Hepatocyte (in vitro differentiated cells): Measurements from ENCODE around the gene C22orf23. TPM values are rescaled to one million over a fixed set of nuclear protein-coding genes. Genes with fewer than 3 reads are reported as not detected.

ENCODE experiments used
- DNase-seq: peaks from one replicate; pipeline ENCODE4 v3.0.0-alpha.2; 2016; ENCODE audit warnings: low spot score
- H2AFZ ChIP-seq: fragments of 200-600 bp; sonication (generic); 2 replicates; pipeline ENCODE4 v1.6.0; 2016; ENCODE audit warnings: antibody characterized with exemption, mild to moderate bottlenecking
- H3K27ac ChIP-seq: fragments of 200-600 bp; sonication (generic); 2 replicates; pipeline ENCODE4 v1.5.1; 2016; ENCODE audit warnings: mild to moderate bottlenecking
- H3K27me3 ChIP-seq: fragments of 200-600 bp; sonication (generic); 2 replicates; pipeline ENCODE4 v1.6.1; 2016
- H3K36me3 ChIP-seq: fragments of 200-600 bp; sonication (generic); replicated peaks from 2 replicates; pipeline ENCODE4 v1.5.1; 2016; ENCODE audit warnings: low read depth; ENCODE audit not compliant: insufficient read depth
- H3K4me1 ChIP-seq: fragments of 200-600 bp; sonication (generic); 2 replicates; pipeline ENCODE4 v1.5.1; 2016; ENCODE audit warnings: mild to moderate bottlenecking, moderate library complexity; ENCODE audit not compliant: insufficient read depth
- H3K4me2 ChIP-seq: fragments of 200-600 bp; sonication (generic); 2 replicates; pipeline ENCODE4 v1.6.0; 2016
- H3K4me3 ChIP-seq: fragments of 200-600 bp; sonication (generic); 2 replicates; pipeline ENCODE4 v1.5.1; 2016; ENCODE audit warnings: mild to moderate bottlenecking
- H3K79me2 ChIP-seq: fragments of 200-600 bp; sonication (generic); 2 replicates; pipeline ENCODE4 v1.6.0; 2017; ENCODE audit warnings: mild to moderate bottlenecking
- H3K9me2 ChIP-seq: fragments of 200-600 bp; sonication (generic); replicated peaks from 2 replicates; pipeline ENCODE4 v1.6.0; 2017; ENCODE audit warnings: mild to moderate bottlenecking; ENCODE audit not compliant: insufficient read depth
- H3K9me3 ChIP-seq: fragments of 200-600 bp; sonication (generic); 2 replicates; pipeline ENCODE4 v1.5.1; 2016; ENCODE audit warnings: low read depth, mild to moderate bottlenecking
- H4K20me1 ChIP-seq: fragments of 200-600 bp; sonication (generic); 2 replicates; pipeline ENCODE4 v1.6.0; 2016; ENCODE audit warnings: mild to moderate bottlenecking; ENCODE audit not compliant: insufficient read depth, poor library complexity, severe bottlenecking
- EZH2 ChIP-seq: fragments of 200-600 bp; sonication (generic); IDR thresholded peaks from 2 replicates; pipeline ENCODE4 v1.6.1; 2016; ENCODE audit warnings: antibody characterized with exemption, mild to moderate bottlenecking, borderline replicate concordance
- EZH2phosphoT487 ChIP-seq: fragments of 200-600 bp; sonication (generic); IDR thresholded peaks from one replicate; pipeline ENCODE4 v1.6.1; 2018; ENCODE audit warnings: antibody characterized with exemption, mild to moderate bottlenecking, low read depth, moderate library complexity; ENCODE audit not compliant: unreplicated experiment, severe bottlenecking
- WGBS: methylation state at CpG from one replicate; pipeline ENCODE4 v1.1.6; 2016; ENCODE audit warnings: low lambda C conversion rate; ENCODE audit errors: missing lambda C conversion rate; 5-methylcytosine and 5-hydroxymethylcytosine counted together
- polyA plus RNA-seq: library from polyadenylated mRNA; unstranded; fragments of >200 nt; fragmentation: Nextera tagmentation; extraction: Ambion mirVana; gene quantifications from 2 replicates; pipeline ENCODE4 v1.2.1, GENCODE V29; 2016
- total RNA-seq: library from RNA; depleted of rRNA; stranded (reverse); fragments of >200 nt; gene quantifications from 2 replicates; pipeline ENCODE4 v1.2.3, GENCODE V29; 2014
- TF ChIP-seq, protein P1 (sequence below): fragments of 200-600 bp; sonication (generic); IDR thresholded peaks from 2 replicates; pipeline ENCODE4 v1.5.1; 2016; ENCODE audit warnings: antibody characterized with exemption, mild to moderate bottlenecking; ENCODE audit not compliant: poor library complexity

C22orf23 gene
- total and polyA plus RNA-seq, 2 experiments from 2014 or later, result 0.29 to 0.30 TPM

DNA sequence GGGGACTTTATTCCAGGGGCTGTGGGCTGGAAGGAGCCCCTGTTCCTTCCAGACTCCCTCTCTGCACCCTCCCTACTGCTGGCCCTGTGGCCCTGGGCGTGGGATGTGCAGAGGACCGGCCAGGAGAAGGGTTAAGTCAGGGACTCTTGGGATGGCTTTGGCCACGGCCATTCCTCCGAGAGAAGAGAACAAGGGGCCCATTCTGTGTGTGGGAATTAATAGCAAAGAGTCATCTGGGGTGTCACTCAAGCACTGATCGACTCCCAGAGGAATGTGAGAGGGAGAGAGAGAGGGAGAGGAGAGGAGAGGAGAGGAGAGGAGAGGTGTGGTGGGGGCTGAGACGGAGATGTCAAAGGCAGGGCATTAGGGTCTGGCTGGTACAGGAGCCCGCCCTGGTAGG lies 45.1 kb upstream of the C22orf23 start:
- Histone ChIP-seq H3K27me3 (no peaks in the 10 kb centered on the region), H3K9me2 (no peaks in the 10 kb centered on the region), H3K4me3 (no peak overlapping the region), H3K27ac (no peak overlapping the region), H3K79me2 (no peaks in the 10 kb centered on the region), H3K4me1 (no peaks in the 10 kb centered on the region), H3K9me3 (no peaks in the 10 kb centered on the region), H4K20me1 (no peaks in the 10 kb centered on the region), H3K4me2 (no peak overlapping the region), H3K36me3 (no peaks in the 10 kb centered on the region), H2AFZ (no peak overlapping the region)
- WGBS, result 86% methylated on average over 7 of the region's 7 CpGs
- TF ChIP-seq EZH2phosphoT487 (no peak), EZH2 (no peak)
- TF ChIP-seq, protein P1, sequence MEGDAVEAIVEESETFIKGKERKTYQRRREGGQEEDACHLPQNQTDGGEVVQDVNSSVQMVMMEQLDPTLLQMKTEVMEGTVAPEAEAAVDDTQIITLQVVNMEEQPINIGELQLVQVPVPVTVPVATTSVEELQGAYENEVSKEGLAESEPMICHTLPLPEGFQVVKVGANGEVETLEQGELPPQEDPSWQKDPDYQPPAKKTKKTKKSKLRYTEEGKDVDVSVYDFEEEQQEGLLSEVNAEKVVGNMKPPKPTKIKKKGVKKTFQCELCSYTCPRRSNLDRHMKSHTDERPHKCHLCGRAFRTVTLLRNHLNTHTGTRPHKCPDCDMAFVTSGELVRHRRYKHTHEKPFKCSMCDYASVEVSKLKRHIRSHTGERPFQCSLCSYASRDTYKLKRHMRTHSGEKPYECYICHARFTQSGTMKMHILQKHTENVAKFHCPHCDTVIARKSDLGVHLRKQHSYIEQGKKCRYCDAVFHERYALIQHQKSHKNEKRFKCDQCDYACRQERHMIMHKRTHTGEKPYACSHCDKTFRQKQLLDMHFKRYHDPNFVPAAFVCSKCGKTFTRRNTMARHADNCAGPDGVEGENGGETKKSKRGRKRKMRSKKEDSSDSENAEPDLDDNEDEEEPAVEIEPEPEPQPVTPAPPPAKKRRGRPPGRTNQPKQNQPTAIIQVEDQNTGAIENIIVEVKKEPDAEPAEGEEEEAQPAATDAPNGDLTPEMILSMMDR, result no peak
- DNase-seq, result no peak

DNA sequence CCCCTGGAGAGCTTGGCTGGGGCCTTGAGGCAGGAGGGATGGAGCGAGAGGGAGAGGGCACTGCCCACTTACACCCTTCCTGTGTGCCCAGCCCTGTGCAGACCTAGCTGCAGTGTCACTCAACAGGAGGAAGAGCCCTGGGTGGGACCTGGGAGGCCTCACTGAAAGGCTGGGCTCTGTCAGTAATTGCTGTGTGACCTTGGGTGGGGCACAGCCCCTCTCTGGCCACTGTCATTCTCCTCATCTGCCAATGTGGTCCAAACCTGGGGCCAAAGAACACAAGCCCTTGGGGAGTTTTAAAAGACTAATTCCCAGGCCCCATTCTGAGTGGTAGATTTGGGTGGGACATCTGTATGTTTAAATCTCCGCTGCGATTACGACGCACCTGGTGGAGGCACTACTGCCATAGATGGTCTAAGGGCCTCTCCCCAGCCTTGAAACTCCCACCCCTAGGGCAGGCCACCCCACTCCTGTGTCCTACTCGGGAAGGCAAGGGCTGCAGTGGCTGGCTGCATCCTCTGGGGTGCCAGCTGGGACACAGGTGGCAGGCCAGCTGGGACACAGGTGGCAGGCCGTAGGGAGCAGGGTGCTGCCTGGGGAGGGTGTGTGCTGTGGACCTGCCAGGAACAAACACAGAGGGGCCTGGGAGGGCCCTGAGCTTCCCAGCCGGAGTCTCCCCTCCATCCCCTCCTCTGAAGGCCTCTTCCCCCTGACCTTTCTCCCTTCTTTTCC lies 43.3 kb upstream of the C22orf23 start:
- Histone ChIP-seq H3K36me3 (no peaks in the 10 kb centered on the region), H3K27ac (no peak overlapping the region), H3K9me2 (no peaks in the 10 kb centered on the region), H3K4me1 (no peaks in the 10 kb centered on the region), H3K9me3 (no peaks in the 10 kb centered on the region), H2AFZ (no peak overlapping the region), H3K4me3 (no peak overlapping the region), H3K27me3 (no peaks in the 10 kb centered on the region), H3K4me2 (no peak overlapping the region), H3K79me2 (no peaks in the 10 kb centered on the region), H4K20me1 (no peaks in the 10 kb centered on the region)
- no peak for TF ChIP-seq EZH2
- TF ChIP-seq, protein P1, result no peak
- 92% methylated on average over 8 of the region's 8 CpGs for WGBS
- DNase-seq, result no peak

DNA sequence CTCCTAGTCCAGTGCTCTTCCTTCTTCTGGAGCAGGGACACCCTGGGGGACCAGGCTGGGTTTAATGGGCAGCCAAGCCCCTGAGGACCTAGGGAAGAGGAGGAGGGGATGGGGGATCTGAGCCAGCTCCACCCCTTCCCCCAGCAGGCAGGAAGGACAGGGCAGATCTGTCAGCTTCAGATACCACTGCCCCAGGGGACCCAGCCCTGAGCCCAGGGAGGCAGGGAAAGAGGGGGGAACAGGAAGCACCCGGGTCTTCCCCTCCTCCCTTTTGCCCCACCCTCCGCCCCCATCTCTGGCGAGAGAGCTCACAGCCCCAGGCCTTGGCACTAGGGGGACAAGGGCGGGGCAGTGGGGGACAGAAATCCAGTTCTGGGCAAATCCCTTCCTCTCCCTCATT lies 42.7 kb upstream of the C22orf23 start:
- Histone ChIP-seq H3K4me3 (no peak overlapping the region), H3K27ac (no peak overlapping the region), H3K4me2 (no peak overlapping the region), H3K9me3 (no peaks in the 10 kb centered on the region), H3K79me2 (no peaks in the 10 kb centered on the region), H3K27me3 (no peaks in the 10 kb centered on the region), H3K9me2 (no peaks in the 10 kb centered on the region), H4K20me1 (no peaks in the 10 kb centered on the region), H3K4me1 (no peaks in the 10 kb centered on the region), H2AFZ (no peak overlapping the region), H3K36me3 (no peaks in the 10 kb centered on the region)
- no peak for TF ChIP-seq EZH2
- TF ChIP-seq, protein P1, result no peak
- TF ChIP-seq EZH2phosphoT487, result no peak
- 67% methylated on average over 2 of the region's 4 CpGs for WGBS
- no peak for DNase-seq
